Endothelial cell (in vitro differentiated cells): ENCODE results near the gene GUCY1A1. TPM values are rescaled to one million over a fixed set of nuclear protein-coding genes. Genes with fewer than 3 reads are reported as not detected.

Experiments
- DNase-seq: peaks from one replicate; pipeline ENCODE4 v3.0.0; 2021; ENCODE audit warnings: low spot score
- H3K27ac Mint-ChIP-seq: one replicate; pipeline ENCODE4 v1.8.0; 2021; ENCODE audit warnings: mixed read lengths, inconsistent platforms; ENCODE audit not compliant: unreplicated experiment
- H3K27me3 Mint-ChIP-seq: one replicate; pipeline ENCODE4 v1.8.0; 2021; ENCODE audit warnings: mild to moderate bottlenecking, moderate library complexity, mixed read lengths, inconsistent platforms; ENCODE audit not compliant: unreplicated experiment
- H3K36me3 Mint-ChIP-seq: one replicate; pipeline ENCODE4 v1.8.0; 2021; ENCODE audit warnings: mild to moderate bottlenecking, low read depth, mixed read lengths, inconsistent platforms; ENCODE audit not compliant: unreplicated experiment
- H3K4me1 Mint-ChIP-seq: one replicate; pipeline ENCODE4 v1.8.0; 2021; ENCODE audit warnings: mild to moderate bottlenecking, mixed read lengths, inconsistent platforms; ENCODE audit not compliant: unreplicated experiment
- H3K4me3 Mint-ChIP-seq: one replicate; pipeline ENCODE4 v1.8.0; 2021; ENCODE audit warnings: mild to moderate bottlenecking, mixed read lengths, inconsistent platforms; ENCODE audit not compliant: unreplicated experiment
- H3K9me3 Mint-ChIP-seq: one replicate; pipeline ENCODE4 v1.8.0; 2021; ENCODE audit warnings: mixed read lengths, inconsistent platforms; ENCODE audit not compliant: unreplicated experiment
- CTCF ChIP-seq: fragments of 200-600 bp; sonication (generic); IDR thresholded peaks from one replicate; pipeline ENCODE4 v1.5.0; 2021; ENCODE audit warnings: antibody characterized with exemption; ENCODE audit not compliant: unreplicated experiment
- total RNA-seq: library from RNA; stranded (reverse); fragmentation: NEBNext Ultra II Directional; extraction: Animal tissue kit (Norgen Biotek cat#: 25700); gene quantifications from one replicate; pipeline ENCODE4 v1.2.1, GENCODE V29; 2021; ENCODE audit not compliant: unreplicated experiment

The GUCY1A1 gene
- total RNA-seq, 1 donor from 2014 or later, result not detected

DNA sequence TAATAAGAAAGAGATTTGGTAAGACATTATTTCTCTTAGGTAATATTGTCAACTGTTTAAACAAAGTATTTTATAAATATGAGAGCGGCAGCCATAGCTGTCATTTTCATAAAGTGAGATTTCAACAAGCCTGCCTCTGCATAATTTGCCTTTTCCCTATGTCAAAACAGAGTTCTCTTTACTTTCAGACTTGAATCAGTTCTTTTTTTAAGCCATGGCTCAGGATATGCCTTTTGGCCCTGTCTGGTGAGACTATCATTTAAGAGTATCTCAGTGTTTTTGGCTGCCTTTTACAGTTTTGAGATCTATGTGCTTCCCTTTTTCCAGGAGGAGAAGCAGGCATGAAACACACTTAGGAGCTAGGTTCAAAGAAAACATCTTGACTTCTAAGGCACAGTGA is 7.5 kb upstream of the GUCY1A1 start:
- Mint-ChIP-seq H3K4me3 (no peak overlapping the region), H3K4me1 (no peaks in the 10 kb centered on the region), H3K9me3 (no peaks in the 10 kb centered on the region), H3K27ac (no peak overlapping the region), H3K27me3 (no peaks in the 10 kb centered on the region), H3K36me3 (no peaks in the 10 kb centered on the region)
- no peak for DNase-seq
- TF ChIP-seq CTCF, result no peak

DNA sequence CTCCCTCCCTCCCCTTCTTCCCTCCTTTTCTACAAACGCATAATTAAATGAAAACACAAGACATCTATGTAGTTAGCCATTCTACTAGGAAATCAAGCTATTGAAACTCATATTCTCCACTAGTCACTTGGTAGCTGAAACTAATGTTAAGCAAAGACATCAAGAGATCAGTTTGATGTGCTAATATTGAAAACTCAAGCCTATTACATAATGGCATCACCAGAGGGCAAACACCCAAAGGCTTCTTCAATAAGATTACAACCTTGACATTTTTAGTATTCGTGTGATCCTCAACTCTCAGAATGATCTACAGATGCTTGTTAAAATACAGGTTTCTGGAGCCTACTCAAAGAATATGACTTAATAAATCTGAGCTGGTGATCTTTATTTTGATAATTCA is 6.2 kb upstream of the GUCY1A1 start:
- Mint-ChIP-seq H3K27me3 (no peaks in the 10 kb centered on the region), H3K27ac (no peak overlapping the region), H3K36me3 (no peaks in the 10 kb centered on the region), H3K4me3 (no peak overlapping the region), H3K9me3 (no peaks in the 10 kb centered on the region), H3K4me1 (no peaks in the 10 kb centered on the region)
- TF ChIP-seq CTCF, result no peak
- DNase-seq, result no peak

DNA sequence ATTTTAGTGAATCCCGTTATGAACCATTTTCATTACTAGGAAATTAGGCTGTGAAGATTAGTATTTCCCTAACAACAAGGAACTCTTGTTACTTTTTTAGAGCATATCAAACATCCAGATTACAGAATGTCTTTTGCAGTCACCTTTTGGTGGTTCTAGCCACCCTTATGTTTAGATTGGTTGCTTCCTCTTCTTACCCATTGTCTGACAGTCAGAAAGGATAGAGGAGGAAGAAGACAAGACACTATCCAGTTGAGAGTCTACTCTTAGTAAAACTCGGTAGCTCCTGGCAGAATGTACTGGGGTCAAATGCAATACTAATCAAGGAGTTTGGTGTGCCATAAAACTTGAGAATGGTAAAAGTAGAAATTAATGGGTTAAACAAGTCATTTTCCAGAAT is 1.6 kb upstream of the GUCY1A1 start:
- Mint-ChIP-seq H3K36me3 (no peaks in the 10 kb centered on the region), H3K4me1 (peaks cover 7% of the 10 kb centered on the region), H3K9me3 (no peaks in the 10 kb centered on the region), H3K27ac (no peak overlapping the region), H3K27me3 (peaks cover 10% of the 10 kb centered on the region), H3K4me3 (no peak overlapping the region)
- no peak for TF ChIP-seq CTCF
- DNase-seq, result no peak

DNA sequence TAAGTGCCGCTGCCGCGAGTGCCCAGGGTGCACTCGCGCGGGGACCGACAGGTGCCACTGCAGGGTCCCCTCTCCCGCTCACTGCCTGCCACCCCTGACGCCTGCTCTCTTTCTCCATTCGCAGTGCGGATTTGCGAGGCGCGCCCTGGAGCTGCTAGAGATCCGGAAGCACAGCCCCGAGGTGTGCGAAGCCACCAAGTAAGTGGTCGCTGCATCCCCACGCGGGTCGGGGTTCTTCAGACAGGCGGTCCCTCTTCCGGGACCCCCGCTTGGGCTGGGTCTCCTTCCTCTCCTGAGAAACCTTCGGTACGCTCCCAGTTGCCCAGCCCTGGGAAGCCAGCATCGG is 547 bp downstream of the GUCY1A1 start:
- H3K4me1 Mint-ChIP-seq, result peaks cover 7% of the 10 kb centered on the region
- H3K9me3 Mint-ChIP-seq, result no peaks in the 10 kb centered on the region
- peaks cover 10% of the 10 kb centered on the region for H3K27me3 Mint-ChIP-seq
- H3K36me3 Mint-ChIP-seq, result no peaks in the 10 kb centered on the region
- peak; percentile 26 for DNase-seq
- no peak for TF ChIP-seq CTCF
- H3K27ac Mint-ChIP-seq, result no peak overlapping the region
- H3K4me3 Mint-ChIP-seq, result peak overlapping the region; percentile 94

- DNase-seq, result peak; percentile 26
- H3K9me3 Mint-ChIP-seq, result no peaks in the 10 kb centered on the region
- H3K4me1 Mint-ChIP-seq, result peaks cover 7% of the 10 kb centered on the region
- peaks cover 10% of the 10 kb centered on the region for H3K27me3 Mint-ChIP-seq
- H3K36me3 Mint-ChIP-seq, result no peaks in the 10 kb centered on the region
- no peak overlapping the region for H3K27ac Mint-ChIP-seq
- H3K4me3 Mint-ChIP-seq, result peak overlapping the region; percentile 82
- TF ChIP-seq CTCF, result no peak
Measured at GRCh38 chr4:155667568-155668511, 1.2 kb downstream of the GUCY1A1 start.
